K562 (cell line): Measurements from ENCODE around the gene RTBDN. TPM values are rescaled to one million over a fixed set of nuclear protein-coding genes. Genes with fewer than 3 reads are reported as not detected.

Experiments
- ARID3B ChIP-seq: fragments of 250-450 bp; sonication (Bioruptor Pico); IDR thresholded peaks from 2 replicates; pipeline ENCODE4 v1.4.0; 2020; ENCODE audit warnings: borderline replicate concordance
- BCLAF1 ChIP-seq, 2 experiments: fragments of 450-650 bp in 1 of 2; IDR thresholded peaks; 2 replicates each; pipeline ENCODE4 v1.6.1; 2011 to 2017; ENCODE audit warnings: low read depth in 2 of 2, antibody characterized with exemption in 1 of 2, borderline replicate concordance in 1 of 2, low read length in 1 of 2, mild to moderate bottlenecking in 1 of 2, mixed read lengths in 1 of 2; ENCODE audit not compliant: control insufficient read depth in 1 of 2
- BRF2 ChIP-seq: IDR thresholded peaks from 3 replicates; pipeline ENCODE4 v1.6.1; 2011; ENCODE audit warnings: borderline replicate concordance, mild to moderate bottlenecking; ENCODE audit not compliant: insufficient read length, insufficient read depth
- CC2D1A ChIP-seq: fragments of 450-650 bp; IDR thresholded peaks from 2 replicates; pipeline ENCODE4 v1.6.1; 2017; ENCODE audit warnings: mild to moderate bottlenecking
- CCAR2 ChIP-seq: fragments of 200-400 bp; formaldehyde crosslinking; IDR thresholded peaks from 2 replicates; pipeline ENCODE4 v1.6.1; 2017; ENCODE audit warnings: mild to moderate bottlenecking, low read depth, low read length
- ETS2 ChIP-seq: IDR thresholded peaks from 2 replicates; pipeline ENCODE4 v1.6.1; 2016; ENCODE audit warnings: borderline replicate concordance, missing genetic modification characterization, mild to moderate bottlenecking, moderate library complexity, missing compliant biosample characterization; ENCODE audit not compliant: poor library complexity, severe bottlenecking
- GATAD2B ChIP-seq: fragments of 450-650 bp; IDR thresholded peaks from 2 replicates; pipeline ENCODE4 v1.6.1; 2017; ENCODE audit warnings: mild to moderate bottlenecking, borderline replicate concordance
- GTF2E2 ChIP-seq: fragments of 200-800 bp; sonication (Bioruptor generic); IDR thresholded peaks from 2 replicates; pipeline ENCODE4 v1.6.1; 2016; ENCODE audit warnings: missing genetic modification characterization, missing compliant biosample characterization
- HDAC1 ChIP-seq, 2 experiments: fragments of 450-650 bp; IDR thresholded peaks; 2 replicates each; pipeline ENCODE4 v1.6.1; 2016 to 2017; ENCODE audit warnings: inconsistent platforms in 1 of 2, mild to moderate bottlenecking in 1 of 2, moderate library complexity in 1 of 2
- JUNB ChIP-seq: fragments of 450-650 bp; formaldehyde crosslinking; conservative IDR thresholded peaks from 2 replicates; pipeline ENCODE4 v1.4.0; 2020; ENCODE audit warnings: mild to moderate bottlenecking
- KLF16 ChIP-seq: IDR thresholded peaks from 2 replicates; pipeline ENCODE4 v1.6.1; 2016; ENCODE audit warnings: antibody characterized with exemption
- NCOA6 ChIP-seq: fragments of 450-650 bp; IDR thresholded peaks from 2 replicates; pipeline ENCODE4 v1.6.1; 2017; ENCODE audit warnings: mild to moderate bottlenecking
- NONO ChIP-seq, 2 experiments: fragments of 200-400 bp in 1 of 2; fragments of 450-650 bp in 1 of 2; formaldehyde crosslinking in 1 of 2; IDR thresholded peaks; 2 replicates each; pipeline ENCODE4 v1.6.1; 2017; ENCODE audit warnings: low read depth in 2 of 2, mild to moderate bottlenecking in 2 of 2, moderate library complexity in 2 of 2, low read length in 1 of 2
- PCBP1 ChIP-seq: fragments of 200-400 bp; formaldehyde crosslinking; IDR thresholded peaks from 2 replicates; pipeline ENCODE4 v1.6.1; 2018; ENCODE audit warnings: mild to moderate bottlenecking, low read depth, low read length; ENCODE audit not compliant: poor library complexity, severe bottlenecking
- POLR2B ChIP-seq: fragments of 450-650 bp; IDR thresholded peaks from 2 replicates; pipeline ENCODE4 v1.6.1; 2018; ENCODE audit warnings: low read depth; ENCODE audit not compliant: partially characterized antibody
- POLR2G ChIP-seq: fragments of 200-400 bp; formaldehyde crosslinking; IDR thresholded peaks from 2 replicates; pipeline ENCODE4 v1.6.1; 2017; ENCODE audit warnings: low read depth, mild to moderate bottlenecking, antibody characterized with exemption, low read length, moderate library complexity
- RFX5 ChIP-seq: IDR thresholded peaks from 2 replicates; pipeline ENCODE4 v1.6.1; 2011; ENCODE audit warnings: low read depth, mild to moderate bottlenecking, improper control_type of control experiment, low read length
- SRSF1 ChIP-seq: fragments of 200-400 bp; formaldehyde crosslinking; IDR thresholded peaks from 2 replicates; pipeline ENCODE4 v1.6.1; 2017; ENCODE audit warnings: mild to moderate bottlenecking, low read depth, low read length, moderate library complexity
- TEAD1 ChIP-seq, 2 experiments: fragments of 450-650 bp in 1 of 2; sonication (generic) in 1 of 2; formaldehyde crosslinking; IDR thresholded peaks; 2 replicates each; pipeline versions ENCODE4 v1.4.0 to v1.8.0; 2020 to 2022; ENCODE audit warnings: mild to moderate bottlenecking in 2 of 2, missing genetic modification reagents in 1 of 2
- ZC3H8 ChIP-seq: fragments of 450-650 bp; IDR thresholded peaks from 2 replicates; pipeline ENCODE4 v1.6.1; 2017
- ZNF239 ChIP-seq: fragments of 250-450 bp; sonication (Bioruptor Pico); IDR thresholded peaks from 2 replicates; pipeline ENCODE4 v1.4.0; 2020; ENCODE audit warnings: mild to moderate bottlenecking
- polyA plus RNA-seq, 8 experiments: library from polyadenylated mRNA; depleted of rRNA in 4 of 8; stranded (reverse) in 5 of 8; unstranded in 3 of 8; fragments of >200 nt; fragmentation: Nextera tagmentation in 2 of 8; fragmentation: Illumina TruSeq in 1 of 8; extraction: Ambion mirVana in 2 of 8; extraction: Trizol in 1 of 8; gene quantifications; 2 replicates each; pipeline versions ENCODE4 v1.2.1 to v1.2.3, GENCODE V29; 2011 to 2014; ENCODE audit warnings: inconsistent platforms in 1 of 8, missing spikeins in 1 of 8
- total RNA-seq, 7 experiments: library from RNA; depleted of rRNA in 6 of 7; stranded (reverse); fragments of >200 nt in 6 of 7; fragmentation: Illumina TruSeq in 2 of 7; extraction: Trizol in 2 of 7; gene quantifications; 2 replicates each; pipeline versions ENCODE4 v1.2.1 to v1.2.3, GENCODE V29; 2011 to 2021; ENCODE audit warnings: low replicate concordance in 1 of 7

The RTBDN gene
- total and polyA plus RNA-seq, 9 of the 15 experiments (the other 6 are each of a cell fraction or from before 2014, with no cell fraction given), result 0.20 to 2.3 (median 0.72) TPM; not detected in 1

GRCh38 chr19:12792051-12792852 is 42.1 kb downstream of the RTBDN start (continued):
- no peak for TF ChIP-seq GATAD2B
- TF ChIP-seq GTF2E2 (tag), result no peak; the same call in 1 of the 2 replicates
- TF ChIP-seq ZC3H8, result no peak
- peak in 1 of 2 experiments; percentile 78; a peak in 1 of 4 replicates for TF ChIP-seq HDAC1 (IDR thresholded peaks at IDR 0.05)
- TF ChIP-seq ZNF239 (CRISPR knock-in tag), result no peak
- peak; percentile 80 for TF ChIP-seq POLR2G
- peak; percentile 13 for TF ChIP-seq POLR2B
- no peak for TF ChIP-seq PCBP1
- no peak for TF ChIP-seq CCAR2
- TF ChIP-seq CC2D1A, result no peak
- TF ChIP-seq ETS2, result no peak
- no peak for TF ChIP-seq ARID3B (CRISPR knock-in tag)
- no peak for TF ChIP-seq NONO (IDR thresholded peaks at IDR 0.05; ENCODE audit: low read depth in 2 of 2, low read length in 1 of 2)
- no peak for TF ChIP-seq SRSF1
- no peak for TF ChIP-seq JUNB
- peak in 1 of 2 experiments; percentile 83; a peak in 1 of 4 replicates for TF ChIP-seq BCLAF1 (IDR thresholded peaks at IDR 0.05; ENCODE audit: borderline replicate concordance in 1 of 2, control insufficient read depth in 1 of 2, low read depth in 2 of 2, low read length in 1 of 2)
- TF ChIP-seq RFX5, result no peak
- TF ChIP-seq BRF2, result no peak
- no peak; the same call in 1 of the 2 replicates for TF ChIP-seq NCOA6
- no peak for TF ChIP-seq KLF16
- no peak for TF ChIP-seq TEAD1 (CRISPR knock-in tag; IDR thresholded peaks at IDR 0.05)
